G401 (cell line): ENCODE results near the gene ABCB8. TPM values are rescaled to one million over a fixed set of nuclear protein-coding genes. Genes with fewer than 3 reads are reported as not detected.

Experiments
- DNase-seq: peaks from one replicate; pipeline ENCODE4 v3.0.0-alpha.2; 2015; ENCODE audit warnings: low spot score
- in situ Hi-C: cut with HindIII; loops from 2 replicates; pipeline ENCODE4 v1.10.0; 2016; ENCODE audit warnings: low sequenced_read_pairs, mixed read lengths
- total RNA-seq: library from RNA; depleted of rRNA; stranded (reverse); fragments of >200 nt; shearing (Covaris generic); gene quantifications from 2 replicates; pipeline ENCODE4 v1.2.3, GENCODE V29; 2014

Gene ABCB8
- total RNA-seq, 1 experiment from 2014 or later = 34.0 TPM

- in situ Hi-C loops = no loop called here
- DNase-seq = no peak
Observed at GRCh38 chr7:151062111-151062398, 33.8 kb downstream of the ABCB8 start.

- peak; percentile 39 for DNase-seq
- in situ Hi-C loops = no loop called here
Observed at GRCh38 chr7:151062399-151063211, 34.4 kb downstream of the ABCB8 start.

GRCh38 chr7:151063212-151063561 lies 34.9 kb downstream of the ABCB8 start:
- in situ Hi-C loops = no loop called here

GRCh38 chr7:151064454-151064853 lies 36.2 kb downstream of the ABCB8 start:
- in situ Hi-C loops = no loop called here

More at GRCh38 chr7:151063212-151063561, 34.9 kb downstream of the ABCB8 start:
- no peak for DNase-seq

GRCh38 chr7:151064993-151065392 lies 36.7 kb downstream of the ABCB8 start:
- DNase-seq = no peak
- in situ Hi-C loops = no loop called here

More at GRCh38 chr7:151064454-151064853, 36.2 kb downstream of the ABCB8 start:
- DNase-seq = no peak

- in situ Hi-C loops = no loop called here
- DNase-seq = no peak
Observed at GRCh38 chr7:151065516-151065915, 37.3 kb downstream of the ABCB8 start.

- in situ Hi-C loops = no loop called here
- no peak for DNase-seq
Observed at GRCh38 chr7:151066273-151066974, 38.2 kb downstream of the ABCB8 start.

GRCh38 chr7:151068069-151068773 lies 40.0 kb downstream of the ABCB8 start:
- no peak for DNase-seq
- in situ Hi-C loops = no loop called here

GRCh38 chr7:151069841-151070573 lies 41.8 kb downstream of the ABCB8 start:
- in situ Hi-C loops = no loop called here

GRCh38 chr7:151070574-151070960 lies 42.3 kb downstream of the ABCB8 start:
- in situ Hi-C loops = no loop called here

More at GRCh38 chr7:151069841-151070573, 41.8 kb downstream of the ABCB8 start:
- no peak for DNase-seq

GRCh38 chr7:151071032-151071866 lies 43.0 kb downstream of the ABCB8 start:
- no peak for DNase-seq
- in situ Hi-C loops = no loop called here

More at GRCh38 chr7:151070574-151070960, 42.3 kb downstream of the ABCB8 start:
- DNase-seq = no peak

GRCh38 chr7:151073990-151074389 lies 45.7 kb downstream of the ABCB8 start:
- in situ Hi-C loops = no loop called here
- no peak for DNase-seq

- in situ Hi-C loops = no loop called here
- no peak for DNase-seq
Observed at GRCh38 chr7:151074817-151075661, 46.8 kb downstream of the ABCB8 start.

GRCh38 chr7:151075662-151075971 lies 47.4 kb downstream of the ABCB8 start:
- DNase-seq = no peak
- in situ Hi-C loops = no loop called here

- in situ Hi-C loops = no loop called here
- DNase-seq = no peak
Observed at GRCh38 chr7:151075978-151076426, 47.8 kb downstream of the ABCB8 start.

- no peak for DNase-seq
- in situ Hi-C loops = no loop called here
Observed at GRCh38 chr7:151076863-151077704, 48.8 kb downstream of the ABCB8 start.

GRCh38 chr7:151077705-151078232 lies 49.5 kb downstream of the ABCB8 start:
- DNase-seq = no peak
- in situ Hi-C loops = no loop called here
